ENCODE results near the gene SNX33. TPM values are rescaled to one million over a fixed set of nuclear protein-coding genes. Genes with fewer than 3 reads are reported as not detected.

Gene SNX33
- total and polyA plus RNA-seq, 4 donors, result 5.9 to 19.0 (median 12.7) TPM

- Histone ChIP-seq H3K27me3 (ENCODE audit: control insufficient read depth, insufficient read depth, low read length) (no peaks in the 10 kb centered on the region), H3K27ac (ENCODE audit: low read depth, low read length) (peak overlapping the region; percentile 57), H3K4me3 (ENCODE audit: low read depth, low read length) (no peak overlapping the region), H3K36me3 (ENCODE audit: control insufficient read depth, insufficient read depth, low read length) (peaks cover 51% of the 10 kb centered on the region), H3K4me1 (ENCODE audit: control insufficient read depth, insufficient read depth, low read length) (peaks cover 23% of the 10 kb centered on the region), H3K9me3 (ENCODE audit: control insufficient read depth, insufficient read depth, low read length) (no peaks in the 10 kb centered on the region)
- WGBS (ENCODE audit: insufficient coverage), result 59% methylated on average over 15 of the region's 17 CpGs
- peak in 2 of 6 donors; percentile 27 to 42 for DNase-seq (ENCODE audit: low read depth in 4 of 6, low spot score in 6 of 6)
Measured at GRCh38 chr15:75659928-75660645, 12.4 kb downstream of the SNX33 start.

GRCh38 chr15:75661100-75661755 is 13.5 kb downstream of the SNX33 start:
- H3K4me1 ChIP-seq (ENCODE audit: control insufficient read depth, insufficient read depth, low read length), result peaks cover 20% of the 10 kb centered on the region
- DNase-seq (ENCODE audit: low read depth in 4 of 6, low spot score in 6 of 6), result peak in 1 of 6 donors; percentile 54
- H3K4me3 ChIP-seq (ENCODE audit: low read depth, low read length), result no peak overlapping the region
- H3K27me3 ChIP-seq (ENCODE audit: control insufficient read depth, insufficient read depth, low read length), result no peaks in the 10 kb centered on the region
- 61% methylated on average over 9 of the region's 14 CpGs for WGBS (ENCODE audit: insufficient coverage)
- H3K9me3 ChIP-seq (ENCODE audit: control insufficient read depth, insufficient read depth, low read length), result no peaks in the 10 kb centered on the region
- peak overlapping the region; percentile 71 for H3K27ac ChIP-seq (ENCODE audit: low read depth, low read length)
- peaks cover 51% of the 10 kb centered on the region for H3K36me3 ChIP-seq (ENCODE audit: control insufficient read depth, insufficient read depth, low read length)

- Histone ChIP-seq H3K36me3 (ENCODE audit: control insufficient read depth, insufficient read depth, low read length) (peaks cover 50% of the 10 kb centered on the region), H3K27ac (ENCODE audit: low read depth, low read length) (peak overlapping the region; percentile 71), H3K4me3 (ENCODE audit: low read depth, low read length) (no peak overlapping the region), H3K9me3 (ENCODE audit: control insufficient read depth, insufficient read depth, low read length) (no peaks in the 10 kb centered on the region), H3K27me3 (ENCODE audit: control insufficient read depth, insufficient read depth, low read length) (no peaks in the 10 kb centered on the region), H3K4me1 (ENCODE audit: control insufficient read depth, insufficient read depth, low read length) (peaks cover 20% of the 10 kb centered on the region)
- DNase-seq (ENCODE audit: low read depth in 4 of 6, low spot score in 6 of 6), result no peak
- WGBS (ENCODE audit: insufficient coverage), result 75% methylated on average over 1 of the region's 3 CpGs
Measured at GRCh38 chr15:75661756-75662140, 14.0 kb downstream of the SNX33 start.

- H3K36me3 ChIP-seq (ENCODE audit: control insufficient read depth, insufficient read depth, low read length), result peaks cover 39% of the 10 kb centered on the region
- peaks cover 29% of the 10 kb centered on the region for H3K4me1 ChIP-seq (ENCODE audit: control insufficient read depth, insufficient read depth, low read length)
- H3K4me3 ChIP-seq (ENCODE audit: low read depth, low read length), result no peak overlapping the region
- no peak for DNase-seq (ENCODE audit: low read depth in 4 of 6, low spot score in 6 of 6)
- no peak overlapping the region for H3K27ac ChIP-seq (ENCODE audit: low read depth, low read length)
- WGBS (ENCODE audit: insufficient coverage), result 97% methylated on average over 6 of the region's 9 CpGs
- no peaks in the 10 kb centered on the region for H3K27me3 ChIP-seq (ENCODE audit: control insufficient read depth, insufficient read depth, low read length)
- H3K9me3 ChIP-seq (ENCODE audit: control insufficient read depth, insufficient read depth, low read length), result no peaks in the 10 kb centered on the region
Measured at GRCh38 chr15:75662823-75663519, 15.3 kb downstream of the SNX33 start.

- H3K4me1 ChIP-seq (ENCODE audit: control insufficient read depth, insufficient read depth, low read length), result peaks cover 29% of the 10 kb centered on the region
- DNase-seq (ENCODE audit: low read depth in 4 of 6, low spot score in 6 of 6), result no peak
- H3K4me3 ChIP-seq (ENCODE audit: low read depth, low read length), result no peak overlapping the region
- no peaks in the 10 kb centered on the region for H3K27me3 ChIP-seq (ENCODE audit: control insufficient read depth, insufficient read depth, low read length)
- 84% methylated on average over 11 of the region's 11 CpGs for WGBS (ENCODE audit: insufficient coverage)
- H3K27ac ChIP-seq (ENCODE audit: low read depth, low read length), result no peak overlapping the region
- H3K36me3 ChIP-seq (ENCODE audit: control insufficient read depth, insufficient read depth, low read length), result peaks cover 29% of the 10 kb centered on the region
- H3K9me3 ChIP-seq (ENCODE audit: control insufficient read depth, insufficient read depth, low read length), result no peaks in the 10 kb centered on the region
Measured at GRCh38 chr15:75663931-75664421, 16.3 kb downstream of the SNX33 start.

GRCh38 chr15:75666823-75667501 is 19.2 kb downstream of the SNX33 start:
- H3K36me3 ChIP-seq (ENCODE audit: control insufficient read depth, insufficient read depth, low read length), result peaks cover 13% of the 10 kb centered on the region
- no peak overlapping the region for H3K27ac ChIP-seq (ENCODE audit: low read depth, low read length)
- H3K9me3 ChIP-seq (ENCODE audit: control insufficient read depth, insufficient read depth, low read length), result no peaks in the 10 kb centered on the region
- H3K4me1 ChIP-seq (ENCODE audit: control insufficient read depth, insufficient read depth, low read length), result peaks cover 9% of the 10 kb centered on the region
- no peaks in the 10 kb centered on the region for H3K27me3 ChIP-seq (ENCODE audit: control insufficient read depth, insufficient read depth, low read length)
- H3K4me3 ChIP-seq (ENCODE audit: low read depth, low read length), result no peak overlapping the region
- WGBS (ENCODE audit: insufficient coverage), result 82% methylated on average over 9 of the region's 15 CpGs
- peak in 1 of 6 donors; percentile 49 for DNase-seq (ENCODE audit: low read depth in 4 of 6, low spot score in 6 of 6)

- 85% methylated on average over 11 of the region's 14 CpGs for WGBS (ENCODE audit: insufficient coverage)
- H3K9me3 ChIP-seq (ENCODE audit: control insufficient read depth, insufficient read depth, low read length), result no peaks in the 10 kb centered on the region
- no peaks in the 10 kb centered on the region for H3K27me3 ChIP-seq (ENCODE audit: control insufficient read depth, insufficient read depth, low read length)
- peaks cover 6% of the 10 kb centered on the region for H3K36me3 ChIP-seq (ENCODE audit: control insufficient read depth, insufficient read depth, low read length)
- H3K27ac ChIP-seq (ENCODE audit: low read depth, low read length), result no peak overlapping the region
- DNase-seq (ENCODE audit: low read depth in 4 of 6, low spot score in 6 of 6), result no peak
- no peak overlapping the region for H3K4me3 ChIP-seq (ENCODE audit: low read depth, low read length)
- H3K4me1 ChIP-seq (ENCODE audit: control insufficient read depth, insufficient read depth, low read length), result peaks cover 33% of the 10 kb centered on the region
Measured at GRCh38 chr15:75669191-75669878, 21.6 kb downstream of the SNX33 start.

GRCh38 chr15:75669879-75670212 is 22.1 kb downstream of the SNX33 start:
- H3K27ac ChIP-seq (ENCODE audit: low read depth, low read length), result no peak overlapping the region
- H3K36me3 ChIP-seq (ENCODE audit: control insufficient read depth, insufficient read depth, low read length), result peaks cover 8% of the 10 kb centered on the region
- WGBS (ENCODE audit: insufficient coverage), result 83% methylated on average over 6 of the region's 6 CpGs
- no peaks in the 10 kb centered on the region for H3K9me3 ChIP-seq (ENCODE audit: control insufficient read depth, insufficient read depth, low read length)
- H3K4me3 ChIP-seq (ENCODE audit: low read depth, low read length), result no peak overlapping the region
- no peak for DNase-seq (ENCODE audit: low read depth in 4 of 6, low spot score in 6 of 6)
- H3K4me1 ChIP-seq (ENCODE audit: control insufficient read depth, insufficient read depth, low read length), result peaks cover 37% of the 10 kb centered on the region
- no peaks in the 10 kb centered on the region for H3K27me3 ChIP-seq (ENCODE audit: control insufficient read depth, insufficient read depth, low read length)
